ENCODE results near the gene SPRR1A.

The SPRR1A gene

GRCh38 chr1:153032677-153033308 lies 48.9 kb downstream of the SPRR1A start:
- FAIRE-seq: no peak

GRCh38 chr1:153035211-153035610 lies 51.3 kb downstream of the SPRR1A start:
- no peak for FAIRE-seq

Measured in colon (tissue), 2 donors.